Hepatocyte (in vitro differentiated cells): ENCODE measurements around the gene UBE2A. TPM values are rescaled to one million over a fixed set of nuclear protein-coding genes. Genes with fewer than 3 reads are reported as not detected.

Source experiments
- DNase-seq: peaks from one replicate; pipeline ENCODE4 v3.0.0-alpha.2; 2016; ENCODE audit warnings: low spot score
- H2AFZ ChIP-seq: fragments of 200-600 bp; sonication (generic); 2 replicates; pipeline ENCODE4 v1.6.0; 2016; ENCODE audit warnings: antibody characterized with exemption, mild to moderate bottlenecking
- H3K27ac ChIP-seq: fragments of 200-600 bp; sonication (generic); 2 replicates; pipeline ENCODE4 v1.5.1; 2016; ENCODE audit warnings: mild to moderate bottlenecking
- H3K27me3 ChIP-seq: fragments of 200-600 bp; sonication (generic); 2 replicates; pipeline ENCODE4 v1.6.1; 2016
- H3K36me3 ChIP-seq: fragments of 200-600 bp; sonication (generic); replicated peaks from 2 replicates; pipeline ENCODE4 v1.5.1; 2016; ENCODE audit warnings: low read depth; ENCODE audit not compliant: insufficient read depth
- H3K4me1 ChIP-seq: fragments of 200-600 bp; sonication (generic); 2 replicates; pipeline ENCODE4 v1.5.1; 2016; ENCODE audit warnings: mild to moderate bottlenecking, moderate library complexity; ENCODE audit not compliant: insufficient read depth
- H3K4me2 ChIP-seq: fragments of 200-600 bp; sonication (generic); 2 replicates; pipeline ENCODE4 v1.6.0; 2016
- H3K4me3 ChIP-seq: fragments of 200-600 bp; sonication (generic); 2 replicates; pipeline ENCODE4 v1.5.1; 2016; ENCODE audit warnings: mild to moderate bottlenecking
- H3K79me2 ChIP-seq: fragments of 200-600 bp; sonication (generic); 2 replicates; pipeline ENCODE4 v1.6.0; 2017; ENCODE audit warnings: mild to moderate bottlenecking
- H3K9me2 ChIP-seq: fragments of 200-600 bp; sonication (generic); replicated peaks from 2 replicates; pipeline ENCODE4 v1.6.0; 2017; ENCODE audit warnings: mild to moderate bottlenecking; ENCODE audit not compliant: insufficient read depth
- H3K9me3 ChIP-seq: fragments of 200-600 bp; sonication (generic); 2 replicates; pipeline ENCODE4 v1.5.1; 2016; ENCODE audit warnings: low read depth, mild to moderate bottlenecking
- H4K20me1 ChIP-seq: fragments of 200-600 bp; sonication (generic); 2 replicates; pipeline ENCODE4 v1.6.0; 2016; ENCODE audit warnings: mild to moderate bottlenecking; ENCODE audit not compliant: insufficient read depth, poor library complexity, severe bottlenecking
- CTCF ChIP-seq: fragments of 200-600 bp; sonication (generic); IDR thresholded peaks from 2 replicates; pipeline ENCODE4 v1.5.1; 2016; ENCODE audit warnings: antibody characterized with exemption, mild to moderate bottlenecking; ENCODE audit not compliant: poor library complexity
- EZH2 ChIP-seq: fragments of 200-600 bp; sonication (generic); IDR thresholded peaks from 2 replicates; pipeline ENCODE4 v1.6.1; 2016; ENCODE audit warnings: antibody characterized with exemption, mild to moderate bottlenecking, borderline replicate concordance
- EZH2phosphoT487 ChIP-seq: fragments of 200-600 bp; sonication (generic); IDR thresholded peaks from one replicate; pipeline ENCODE4 v1.6.1; 2018; ENCODE audit warnings: antibody characterized with exemption, mild to moderate bottlenecking, low read depth, moderate library complexity; ENCODE audit not compliant: unreplicated experiment, severe bottlenecking
- WGBS: methylation state at CpG from one replicate; pipeline ENCODE4 v1.1.6; 2016; ENCODE audit warnings: low lambda C conversion rate; ENCODE audit errors: missing lambda C conversion rate; 5-methylcytosine and 5-hydroxymethylcytosine counted together
- polyA plus RNA-seq: library from polyadenylated mRNA; unstranded; fragments of >200 nt; fragmentation: Nextera tagmentation; extraction: Ambion mirVana; gene quantifications from 2 replicates; pipeline ENCODE4 v1.2.1, GENCODE V29; 2016
- total RNA-seq: library from RNA; depleted of rRNA; stranded (reverse); fragments of >200 nt; gene quantifications from 2 replicates; pipeline ENCODE4 v1.2.3, GENCODE V29; 2014

Gene UBE2A
- total and polyA plus RNA-seq, 2 experiments from 2014 or later, result 54.5 to 72.6 TPM

GRCh38 chrX:119622356-119623232, 48.2 kb downstream of the UBE2A start:
- DNase-seq, result peak; percentile 23
- no peak overlapping the region for H3K4me2 ChIP-seq
- H4K20me1 ChIP-seq, result no peaks in the 10 kb centered on the region
- H3K4me3 ChIP-seq, result no peak overlapping the region
- H3K27me3 ChIP-seq, result no peaks in the 10 kb centered on the region
- H3K9me2 ChIP-seq, result no peaks in the 10 kb centered on the region
- no peaks in the 10 kb centered on the region for H3K79me2 ChIP-seq
- no peak overlapping the region for H2AFZ ChIP-seq
- H3K36me3 ChIP-seq, result no peaks in the 10 kb centered on the region
- 70% methylated on average over 9 of the region's 9 CpGs for WGBS
- TF ChIP-seq EZH2phosphoT487, result no peak
- H3K4me1 ChIP-seq, result no peaks in the 10 kb centered on the region
- no peaks in the 10 kb centered on the region for H3K9me3 ChIP-seq
- peak overlapping the region; percentile 9 for H3K27ac ChIP-seq

GRCh38 chrX:119624417-119624816, 50.1 kb downstream of the UBE2A start:
- Histone ChIP-seq H3K9me3 (no peaks in the 10 kb centered on the region), H2AFZ (no peak overlapping the region), H3K79me2 (no peaks in the 10 kb centered on the region), H3K27ac (no peak overlapping the region), H3K9me2 (no peaks in the 10 kb centered on the region), H3K4me3 (no peak overlapping the region), H4K20me1 (no peaks in the 10 kb centered on the region), H3K4me1 (no peaks in the 10 kb centered on the region), H3K27me3 (no peaks in the 10 kb centered on the region), H3K4me2 (no peak overlapping the region), H3K36me3 (no peaks in the 10 kb centered on the region)
- 91% methylated on average over 11 of the region's 11 CpGs for WGBS
- TF ChIP-seq EZH2 (no peak), CTCF (no peak), EZH2phosphoT487 (no peak)
- DNase-seq, result no peak

GRCh38 chrX:119624951-119625668, 50.7 kb downstream of the UBE2A start:
- no peaks in the 10 kb centered on the region for H3K4me1 ChIP-seq
- H3K27me3 ChIP-seq, result no peaks in the 10 kb centered on the region
- 85% methylated on average over 10 of the region's 10 CpGs for WGBS
- no peak overlapping the region for H3K4me2 ChIP-seq
- no peaks in the 10 kb centered on the region for H3K9me2 ChIP-seq
- no peaks in the 10 kb centered on the region for H3K79me2 ChIP-seq
- no peak overlapping the region for H3K4me3 ChIP-seq
- H2AFZ ChIP-seq, result no peak overlapping the region
- no peak for DNase-seq
- H3K9me3 ChIP-seq, result no peaks in the 10 kb centered on the region
- no peak for TF ChIP-seq CTCF
- no peak for TF ChIP-seq EZH2phosphoT487
- TF ChIP-seq EZH2, result no peak
- no peaks in the 10 kb centered on the region for H4K20me1 ChIP-seq
- H3K27ac ChIP-seq, result no peak overlapping the region
- H3K36me3 ChIP-seq, result no peaks in the 10 kb centered on the region

- H4K20me1 ChIP-seq, result no peaks in the 10 kb centered on the region
- no peaks in the 10 kb centered on the region for H3K79me2 ChIP-seq
- no peak overlapping the region for H3K4me2 ChIP-seq
- H3K4me1 ChIP-seq, result no peaks in the 10 kb centered on the region
- H3K9me3 ChIP-seq, result no peaks in the 10 kb centered on the region
- H2AFZ ChIP-seq, result no peak overlapping the region
- DNase-seq, result no peak
- H3K27me3 ChIP-seq, result no peaks in the 10 kb centered on the region
- no peaks in the 10 kb centered on the region for H3K36me3 ChIP-seq
- H3K4me3 ChIP-seq, result no peak overlapping the region
- TF ChIP-seq CTCF (no peak), EZH2 (no peak), EZH2phosphoT487 (no peak)
- WGBS, result 87% methylated on average over 2 of the region's 2 CpGs
- no peak overlapping the region for H3K27ac ChIP-seq
- H3K9me2 ChIP-seq, result no peaks in the 10 kb centered on the region
These were observed 51.5 kb downstream of the UBE2A start for GRCh38 chrX:119625843-119626242.
